Mesenchymal stem cell (in vitro differentiated cells and primary cell): ENCODE results near the gene BCL2L1.

Experiments used
- DNase-seq: peaks from one replicate; pipeline ENCODE4 v3.0.0-alpha.2; 2013
- H2AFZ ChIP-seq: one replicate; pipeline ENCODE4 v1.6.1; 2013; ENCODE audit warnings: low read depth, mild to moderate bottlenecking, control low read depth, inconsistent platforms, low read length, moderate library complexity
- H2AK5ac ChIP-seq: 2 replicates; pipeline ENCODE4 v1.6.1; 2013; ENCODE audit warnings: low read length, moderate library complexity, mild to moderate bottlenecking, inconsistent platforms; ENCODE audit not compliant: severe bottlenecking
- H2BK120ac ChIP-seq: one replicate; pipeline ENCODE4 v1.6.1; 2013; ENCODE audit warnings: low read depth, mild to moderate bottlenecking, inconsistent platforms, low read length, moderate library complexity
- H2BK12ac ChIP-seq, 2 experiments: one replicate each; pipeline ENCODE4 v1.6.1; 2013; ENCODE audit warnings: inconsistent platforms in 2 of 2, low read length in 2 of 2, mild to moderate bottlenecking in 2 of 2, moderate library complexity in 2 of 2, control low read depth in 1 of 2
- H2BK15ac ChIP-seq: one replicate; pipeline ENCODE4 v1.6.1; 2013; ENCODE audit warnings: mild to moderate bottlenecking, low read depth, inconsistent platforms; ENCODE audit not compliant: poor library complexity, severe bottlenecking
- H2BK5ac ChIP-seq: 2 replicates; pipeline ENCODE4 v1.6.1; 2013; ENCODE audit warnings: low read depth, mild to moderate bottlenecking, low read length, control low read depth, inconsistent platforms; ENCODE audit not compliant: poor library complexity, severe bottlenecking
- H3K14ac ChIP-seq, 2 experiments: one replicate each; pipeline ENCODE4 v1.6.1; 2013; ENCODE audit warnings: inconsistent platforms in 2 of 2, low read length in 2 of 2, control low read depth in 1 of 2, mild to moderate bottlenecking in 1 of 2, moderate library complexity in 1 of 2
- H3K18ac ChIP-seq, 2 experiments: one replicate each; pipeline ENCODE4 v1.6.1; 2013; ENCODE audit warnings: inconsistent platforms in 2 of 2, low read length in 2 of 2, control low read depth in 1 of 2, low read depth in 1 of 2, mild to moderate bottlenecking in 1 of 2
- H3K23ac ChIP-seq, 2 experiments: one replicate each; pipeline ENCODE4 v1.6.1; 2013; ENCODE audit warnings: inconsistent platforms in 2 of 2, low read length in 2 of 2, mild to moderate bottlenecking in 2 of 2, moderate library complexity in 2 of 2, control low read depth in 1 of 2
- H3K27ac ChIP-seq: 2 replicates; pipeline ENCODE4 v1.5.1; 2013; ENCODE audit warnings: mild to moderate bottlenecking, moderate library complexity, low read length, control low read depth, inconsistent platforms; ENCODE audit not compliant: poor library complexity, severe bottlenecking
- H3K27me3 ChIP-seq, 2 experiments: 2 replicates each; pipeline versions ENCODE4 v1.6.1 to v1.7.0; 2013; ENCODE audit warnings: low read length in 2 of 2, mild to moderate bottlenecking in 2 of 2, moderate library complexity in 2 of 2, control low read depth in 1 of 2, inconsistent platforms in 1 of 2; ENCODE audit not compliant: control insufficient read depth in 1 of 2, insufficient read depth in 1 of 2
- H3K36me3 ChIP-seq, 2 experiments: 2 replicates each; pipeline versions ENCODE4 v1.6.1 to v1.7.0; 2013; ENCODE audit warnings: low read length in 2 of 2, control low read depth in 1 of 2, inconsistent platforms in 1 of 2, low read depth in 1 of 2, mild to moderate bottlenecking in 1 of 2; ENCODE audit not compliant: insufficient read depth in 2 of 2, control insufficient read depth in 1 of 2
- H3K4ac ChIP-seq, 2 experiments: one replicate each; pipeline ENCODE4 v1.6.1; 2013; ENCODE audit warnings: inconsistent platforms in 2 of 2, low read length in 2 of 2, mild to moderate bottlenecking in 2 of 2, moderate library complexity in 2 of 2, control low read depth in 1 of 2, low read depth in 1 of 2
- H3K4me1 ChIP-seq: 2 replicates; pipeline ENCODE4 v1.6.1; 2013; ENCODE audit warnings: low read depth, low read length, control low read depth; ENCODE audit not compliant: control insufficient read depth, insufficient read depth
- H3K4me2 ChIP-seq: 2 replicates; pipeline ENCODE4 v1.6.1; 2013; ENCODE audit warnings: low read length, mild to moderate bottlenecking, inconsistent platforms; ENCODE audit not compliant: poor library complexity, severe bottlenecking
- H3K4me3 ChIP-seq, 2 experiments: 2 replicates each; pipeline versions ENCODE4 v1.5.1 to v1.7.0; 2013; ENCODE audit warnings: low read length in 2 of 2, mild to moderate bottlenecking in 2 of 2, control low read depth in 1 of 2, low read depth in 1 of 2; ENCODE audit not compliant: insufficient read depth in 1 of 2
- H3K79me1 ChIP-seq: replicated peaks from 2 replicates; pipeline ENCODE4 v1.6.1; 2013; ENCODE audit warnings: mild to moderate bottlenecking, control low read depth, low read length, inconsistent platforms; ENCODE audit not compliant: poor library complexity, severe bottlenecking
- H3K9ac ChIP-seq: 2 replicates; pipeline ENCODE4 v1.7.0; 2013; ENCODE audit warnings: mild to moderate bottlenecking, low read length, moderate library complexity
- H3K9me3 ChIP-seq: 2 replicates; pipeline ENCODE4 v1.7.0; 2013; ENCODE audit warnings: mild to moderate bottlenecking, low read length; ENCODE audit not compliant: control insufficient read depth
- H4K8ac ChIP-seq: one replicate; pipeline ENCODE4 v1.6.1; 2013; ENCODE audit warnings: inconsistent platforms, mild to moderate bottlenecking, low read length, moderate library complexity
- H4K91ac ChIP-seq: one replicate; pipeline ENCODE4 v1.6.1; 2013; ENCODE audit warnings: mild to moderate bottlenecking, low read length, inconsistent platforms
- WGBS: methylation state at CpG from one replicate; pipeline ENCODE4 v1.1.7; 2013; ENCODE audit warnings: mixed read lengths; 5-methylcytosine and 5-hydroxymethylcytosine counted together

Gene BCL2L1

DNA sequence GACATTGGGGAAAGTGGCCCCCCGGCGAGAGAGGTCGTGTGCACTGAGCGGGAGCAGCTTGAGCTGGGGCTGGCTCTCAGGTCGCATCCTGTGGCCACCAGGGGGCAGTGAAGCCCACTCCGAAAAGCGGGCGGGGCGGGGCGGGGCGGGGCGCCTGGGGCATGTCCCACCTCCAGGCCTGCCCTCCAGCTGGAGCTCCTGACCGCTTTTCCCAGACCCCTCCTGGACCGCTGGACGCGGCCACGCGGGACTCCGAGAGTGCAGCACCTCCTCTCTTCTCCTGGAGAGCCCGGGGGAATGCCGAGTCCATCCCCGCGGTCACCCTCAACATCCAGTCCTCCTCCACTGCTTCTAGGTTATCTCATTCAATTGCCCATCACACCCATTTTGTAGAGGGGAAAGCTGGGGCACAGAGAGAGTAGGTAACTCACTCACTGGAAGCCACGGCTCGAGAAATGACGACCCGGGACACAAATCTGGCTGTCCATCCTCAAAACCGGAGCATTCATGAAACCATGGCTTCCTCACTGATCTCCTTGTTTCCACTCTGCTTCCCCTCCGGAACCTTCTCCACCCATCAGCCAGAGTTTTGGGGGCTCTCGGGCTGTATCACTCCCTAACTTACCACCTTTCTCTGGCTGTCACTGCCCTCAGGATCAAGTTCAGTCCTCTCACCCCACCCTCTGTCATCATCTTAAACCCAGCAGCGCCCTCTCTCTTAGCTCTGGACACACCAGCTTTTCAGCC is 60.9 kb downstream of the BCL2L1 start:
- WGBS, result 8% methylated on average over 31 of the region's 31 CpGs
- Histone ChIP-seq H3K9ac (peak overlapping the region; percentile 84), H2BK5ac (no peak overlapping the region), H4K8ac (peak overlapping the region; percentile 25), H2BK12ac (peak overlapping the region; percentile 62 to 75), H3K18ac (peak overlapping the region; percentile 6 to 82), H2AK5ac (peak overlapping the region; percentile 32), H3K4me3 (peak overlapping the region in 1 of 2 experiments; percentile 72), H3K79me1 (peaks cover 15% of the 10 kb centered on the region), H3K27me3 (no peaks in the 10 kb centered on the region), H2AFZ (no peak overlapping the region), H3K36me3 (peaks cover 34 to 43% of the 10 kb centered on the region in 2 experiments), H3K23ac (no peak overlapping the region), H3K4me1 (peaks cover 39% of the 10 kb centered on the region), H3K4ac (peak overlapping the region; percentile 43 to 80), H2BK120ac (peak overlapping the region; percentile 94), H3K9me3 (no peaks in the 10 kb centered on the region), H2BK15ac (peak overlapping the region; percentile 91), H4K91ac (peak overlapping the region; percentile 70), H3K14ac (peak overlapping the region in 1 of 2 experiments; percentile 41), H3K27ac (peak overlapping the region; percentile 19), H3K4me2 (peak overlapping the region; percentile 16)
- peak; percentile 84 for DNase-seq

GRCh38 chr20:31654534-31654933 is 68.1 kb downstream of the BCL2L1 start:
- H3K18ac ChIP-seq, result no peak overlapping the region
- no peak overlapping the region for H2BK5ac ChIP-seq
- no peak overlapping the region for H2BK15ac ChIP-seq
- no peak overlapping the region for H3K9ac ChIP-seq
- no peak overlapping the region for H3K27ac ChIP-seq
- H3K9me3 ChIP-seq, result no peaks in the 10 kb centered on the region
- H4K91ac ChIP-seq, result no peak overlapping the region
- no peak overlapping the region for H3K23ac ChIP-seq
- H3K14ac ChIP-seq, result no peak overlapping the region
- H3K4me1 ChIP-seq, result no peaks in the 10 kb centered on the region
- no peak overlapping the region for H2AK5ac ChIP-seq
- WGBS, result 73% methylated on average over 4 of the region's 5 CpGs
- H3K4ac ChIP-seq, result no peak overlapping the region
- H3K27me3 ChIP-seq, result no peaks in the 10 kb centered on the region
- H3K36me3 ChIP-seq, result no peaks in the 10 kb centered on the region
- no peak overlapping the region for H2BK12ac ChIP-seq
- H3K79me1 ChIP-seq, result no peaks in the 10 kb centered on the region
- DNase-seq, result no peak
- no peak overlapping the region for H3K4me2 ChIP-seq
- H2AFZ ChIP-seq, result no peak overlapping the region
- H3K4me3 ChIP-seq, result no peak overlapping the region
- no peak overlapping the region for H4K8ac ChIP-seq
- H2BK120ac ChIP-seq, result no peak overlapping the region

DNA sequence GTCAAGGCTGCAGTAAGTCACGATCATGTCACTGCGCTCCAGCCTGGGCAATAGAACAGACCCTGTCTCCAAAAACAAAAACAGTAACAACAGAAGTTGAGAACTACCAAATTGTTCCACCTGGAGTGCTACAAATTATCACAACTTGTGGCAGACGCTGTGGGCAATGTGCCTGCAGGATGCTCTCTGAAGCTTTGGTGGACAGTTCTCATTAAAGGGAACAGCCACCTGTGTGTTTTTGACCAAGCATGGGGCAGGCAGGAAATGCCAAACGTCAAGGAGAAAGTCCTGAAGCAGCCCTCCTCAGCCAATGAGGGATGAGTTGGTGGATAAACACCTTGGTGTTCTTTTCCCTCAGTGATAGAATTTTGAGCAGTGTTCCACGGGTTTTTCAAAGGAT is 69.1 kb downstream of the BCL2L1 start:
- 63% methylated on average over 5 of the region's 5 CpGs for WGBS
- Histone ChIP-seq H3K4me1 (no peaks in the 10 kb centered on the region), H3K27ac (no peak overlapping the region), H2BK5ac (no peak overlapping the region), H3K18ac (no peak overlapping the region), H2AK5ac (no peak overlapping the region), H2BK12ac (no peak overlapping the region), H3K79me1 (no peaks in the 10 kb centered on the region), H3K36me3 (no peaks in the 10 kb centered on the region), H3K27me3 (no peaks in the 10 kb centered on the region), H3K4me2 (no peak overlapping the region), H3K9me3 (no peaks in the 10 kb centered on the region), H4K8ac (peak overlapping the region; percentile 35), H3K4me3 (no peak overlapping the region), H2BK120ac (no peak overlapping the region), H3K14ac (no peak overlapping the region), H2AFZ (no peak overlapping the region), H3K4ac (no peak overlapping the region), H2BK15ac (no peak overlapping the region), H3K23ac (no peak overlapping the region), H4K91ac (no peak overlapping the region), H3K9ac (no peak overlapping the region)
- no peak for DNase-seq

DNA sequence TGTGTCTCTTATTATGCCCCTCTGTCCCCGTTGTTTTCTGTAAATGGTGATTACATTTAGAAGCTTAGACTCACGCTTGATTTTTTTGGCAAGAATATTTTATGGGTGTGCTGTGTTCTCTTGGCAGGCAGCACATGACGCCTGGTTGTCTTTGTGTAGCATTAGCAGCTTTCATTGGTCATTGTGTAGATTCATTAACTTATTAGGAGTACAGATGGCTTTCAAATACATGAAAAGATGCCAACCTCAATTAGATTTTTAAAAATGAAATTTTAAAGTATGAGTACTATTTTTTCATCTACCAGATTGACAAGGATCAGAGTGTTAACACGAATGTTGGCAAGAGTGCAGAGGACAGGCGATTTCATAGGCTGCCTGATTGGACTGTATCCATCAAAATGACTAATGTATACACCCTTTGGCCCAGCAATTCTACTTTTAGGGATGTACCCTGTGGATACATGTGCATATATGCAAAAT is 69.7 kb downstream of the BCL2L1 start:
- Histone ChIP-seq H3K4me1 (no peaks in the 10 kb centered on the region), H3K9me3 (no peaks in the 10 kb centered on the region), H2BK5ac (no peak overlapping the region), H2BK120ac (no peak overlapping the region), H3K27ac (no peak overlapping the region), H3K18ac (no peak overlapping the region), H2AFZ (no peak overlapping the region), H3K27me3 (no peaks in the 10 kb centered on the region), H2BK15ac (no peak overlapping the region), H3K9ac (peak overlapping the region; percentile 40), H3K4me2 (no peak overlapping the region), H2AK5ac (no peak overlapping the region), H3K4ac (no peak overlapping the region), H3K79me1 (no peaks in the 10 kb centered on the region), H3K14ac (no peak overlapping the region), H3K23ac (no peak overlapping the region), H2BK12ac (no peak overlapping the region), H4K91ac (no peak overlapping the region), H4K8ac (no peak overlapping the region), H3K4me3 (peak overlapping the region in 1 of 2 experiments; percentile 23), H3K36me3 (no peaks in the 10 kb centered on the region)
- DNase-seq, result no peak
- 79% methylated on average over 5 of the region's 5 CpGs for WGBS
